Liver (tissue), 3 donors: ENCODE results near the gene PMM2.

ENCODE experiments used
- EGR1 ChIP-seq, 2 donors: IDR thresholded peaks; 2 replicates each; pipeline ENCODE4 v1.6.1; 2016 to 2018; ENCODE audit warnings: antibody characterized with exemption in 2 of 2, low read depth in 2 of 2
- FOXA1 ChIP-seq: IDR thresholded peaks from 2 replicates; pipeline ENCODE4 v1.6.1; 2016; ENCODE audit warnings: antibody characterized with exemption
- GABPA ChIP-seq, 2 donors: IDR thresholded peaks in 1 of 2; conservative IDR thresholded peaks in 1 of 2; 2 replicates each; pipeline ENCODE4 v1.6.1; 2016; ENCODE audit warnings: antibody characterized with exemption in 2 of 2, mild to moderate bottlenecking in 1 of 2, moderate library complexity in 1 of 2
- JUND ChIP-seq, 2 donors: IDR thresholded peaks; 2 replicates each; pipeline ENCODE4 v1.6.1; 2016; ENCODE audit warnings: antibody characterized with exemption in 2 of 2
- MAX ChIP-seq: IDR thresholded peaks from 2 replicates; pipeline ENCODE4 v1.6.1; 2016; ENCODE audit warnings: antibody characterized with exemption
- RAD21 ChIP-seq, 2 donors: IDR thresholded peaks; 2 replicates each; pipeline ENCODE4 v1.6.1; 2016; ENCODE audit warnings: antibody characterized with exemption in 2 of 2, mild to moderate bottlenecking in 2 of 2
- RXRA ChIP-seq, 2 donors: IDR thresholded peaks; 2 replicates each; pipeline ENCODE4 v1.6.1; 2017 to 2018; ENCODE audit warnings: antibody characterized with exemption in 2 of 2, mild to moderate bottlenecking in 1 of 2
- SP1 ChIP-seq: IDR thresholded peaks from 2 replicates; pipeline ENCODE4 v1.6.1; 2018; ENCODE audit warnings: antibody characterized with exemption, mild to moderate bottlenecking
- TAF1 ChIP-seq: conservative IDR thresholded peaks from 2 replicates; pipeline ENCODE4 v1.6.1; 2016; ENCODE audit warnings: antibody characterized with exemption, mild to moderate bottlenecking
- YY1 ChIP-seq: IDR thresholded peaks from 2 replicates; pipeline ENCODE4 v1.6.1; 2016; ENCODE audit warnings: antibody characterized with exemption, mild to moderate bottlenecking
- ZBTB33 ChIP-seq: IDR thresholded peaks from 2 replicates; pipeline ENCODE4 v1.6.1; 2016; ENCODE audit warnings: antibody characterized with exemption
- TF ChIP-seq, protein P1 (sequence below): fragments of 150-350 bp; IDR thresholded peaks from 2 replicates; pipeline ENCODE4 v1.5.1; 2017; ENCODE audit warnings: improper control_type of control experiment, low read depth, low read length; ENCODE audit not compliant: missing input control
- TF ChIP-seq, protein P2 (sequence below): IDR thresholded peaks from 2 replicates; pipeline ENCODE4 v1.6.1; 2016; ENCODE audit warnings: antibody characterized with exemption, mild to moderate bottlenecking
- donor health status: healthy.
- donor health status: healthy.

DNA sequence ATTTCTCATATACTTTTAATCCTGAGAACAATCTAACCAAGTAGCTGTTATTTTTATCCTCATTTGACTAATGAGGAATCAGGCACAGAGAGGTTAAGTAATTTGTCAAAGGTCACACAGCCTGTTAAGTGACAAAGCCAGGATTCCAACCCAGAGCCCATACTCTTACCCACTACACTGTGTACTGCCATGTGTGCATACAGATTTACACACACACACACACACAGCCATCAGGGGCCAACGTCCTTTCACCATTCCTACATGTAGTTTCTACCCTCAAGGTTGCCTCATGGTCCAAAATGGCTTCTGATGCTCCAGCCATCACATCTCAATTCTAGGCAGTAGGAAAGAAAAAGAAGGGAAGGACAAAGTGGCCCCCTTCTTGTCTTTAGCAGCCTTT lies 22.3 kb upstream of the PMM2 start:
- no peak for TF ChIP-seq ZBTB33
- TF ChIP-seq, protein P1, sequence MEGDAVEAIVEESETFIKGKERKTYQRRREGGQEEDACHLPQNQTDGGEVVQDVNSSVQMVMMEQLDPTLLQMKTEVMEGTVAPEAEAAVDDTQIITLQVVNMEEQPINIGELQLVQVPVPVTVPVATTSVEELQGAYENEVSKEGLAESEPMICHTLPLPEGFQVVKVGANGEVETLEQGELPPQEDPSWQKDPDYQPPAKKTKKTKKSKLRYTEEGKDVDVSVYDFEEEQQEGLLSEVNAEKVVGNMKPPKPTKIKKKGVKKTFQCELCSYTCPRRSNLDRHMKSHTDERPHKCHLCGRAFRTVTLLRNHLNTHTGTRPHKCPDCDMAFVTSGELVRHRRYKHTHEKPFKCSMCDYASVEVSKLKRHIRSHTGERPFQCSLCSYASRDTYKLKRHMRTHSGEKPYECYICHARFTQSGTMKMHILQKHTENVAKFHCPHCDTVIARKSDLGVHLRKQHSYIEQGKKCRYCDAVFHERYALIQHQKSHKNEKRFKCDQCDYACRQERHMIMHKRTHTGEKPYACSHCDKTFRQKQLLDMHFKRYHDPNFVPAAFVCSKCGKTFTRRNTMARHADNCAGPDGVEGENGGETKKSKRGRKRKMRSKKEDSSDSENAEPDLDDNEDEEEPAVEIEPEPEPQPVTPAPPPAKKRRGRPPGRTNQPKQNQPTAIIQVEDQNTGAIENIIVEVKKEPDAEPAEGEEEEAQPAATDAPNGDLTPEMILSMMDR, result no peak
- TF ChIP-seq SP1, result no peak
- no peak for TF ChIP-seq RXRA (IDR thresholded peaks at IDR 0.05)
- no peak for TF ChIP-seq RAD21 (IDR thresholded peaks at IDR 0.05)
- TF ChIP-seq TAF1, result no peak
- no peak for TF ChIP-seq YY1
- TF ChIP-seq, protein P2, sequence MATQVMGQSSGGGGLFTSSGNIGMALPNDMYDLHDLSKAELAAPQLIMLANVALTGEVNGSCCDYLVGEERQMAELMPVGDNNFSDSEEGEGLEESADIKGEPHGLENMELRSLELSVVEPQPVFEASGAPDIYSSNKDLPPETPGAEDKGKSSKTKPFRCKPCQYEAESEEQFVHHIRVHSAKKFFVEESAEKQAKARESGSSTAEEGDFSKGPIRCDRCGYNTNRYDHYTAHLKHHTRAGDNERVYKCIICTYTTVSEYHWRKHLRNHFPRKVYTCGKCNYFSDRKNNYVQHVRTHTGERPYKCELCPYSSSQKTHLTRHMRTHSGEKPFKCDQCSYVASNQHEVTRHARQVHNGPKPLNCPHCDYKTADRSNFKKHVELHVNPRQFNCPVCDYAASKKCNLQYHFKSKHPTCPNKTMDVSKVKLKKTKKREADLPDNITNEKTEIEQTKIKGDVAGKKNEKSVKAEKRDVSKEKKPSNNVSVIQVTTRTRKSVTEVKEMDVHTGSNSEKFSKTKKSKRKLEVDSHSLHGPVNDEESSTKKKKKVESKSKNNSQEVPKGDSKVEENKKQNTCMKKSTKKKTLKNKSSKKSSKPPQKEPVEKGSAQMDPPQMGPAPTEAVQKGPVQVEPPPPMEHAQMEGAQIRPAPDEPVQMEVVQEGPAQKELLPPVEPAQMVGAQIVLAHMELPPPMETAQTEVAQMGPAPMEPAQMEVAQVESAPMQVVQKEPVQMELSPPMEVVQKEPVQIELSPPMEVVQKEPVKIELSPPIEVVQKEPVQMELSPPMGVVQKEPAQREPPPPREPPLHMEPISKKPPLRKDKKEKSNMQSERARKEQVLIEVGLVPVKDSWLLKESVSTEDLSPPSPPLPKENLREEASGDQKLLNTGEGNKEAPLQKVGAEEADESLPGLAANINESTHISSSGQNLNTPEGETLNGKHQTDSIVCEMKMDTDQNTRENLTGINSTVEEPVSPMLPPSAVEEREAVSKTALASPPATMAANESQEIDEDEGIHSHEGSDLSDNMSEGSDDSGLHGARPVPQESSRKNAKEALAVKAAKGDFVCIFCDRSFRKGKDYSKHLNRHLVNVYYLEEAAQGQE, result no peak
- no peak for TF ChIP-seq GABPA (IDR thresholded peaks at IDR 0.05 in 1 of 2, conservative IDR thresholded peaks at IDR 0.05 in 1 of 2)
- no peak for TF ChIP-seq EGR1 (IDR thresholded peaks at IDR 0.05; ENCODE audit: low read depth in 2 of 2)
- no peak for TF ChIP-seq MAX
- no peak for TF ChIP-seq FOXA1
- TF ChIP-seq JUND (IDR thresholded peaks at IDR 0.05), result no peak
